SK-N-SH (cell line): Measurements from ENCODE around the gene PLIN4. TPM values are rescaled to one million over a fixed set of nuclear protein-coding genes. Genes with fewer than 3 reads are reported as not detected.

Experiments used
- CTCF ChIA-PET: fragments of 300-600, 350-600 bp; formaldehyde crosslinking; extraction: SDS; loops from one replicate; lab custom pipeline; 2021; lab: Yijun Ruan, JAX
- POLR2A ChIA-PET: fragments of 350-600 bp; sonication (Branson Sonifier 250); formaldehyde crosslinking; extraction: SDS; loops from one replicate; lab custom pipeline; 2020; ENCODE audit warnings: antibody characterized with exemption, inconsistent platforms; lab: Yijun Ruan, JAX
- DNase-seq: peaks from one replicate; pipeline ENCODE4 v3.0.0; 2012
- H2AFZ ChIP-seq: fragments of 200-600 bp; sonication (generic); 2 replicates; pipeline ENCODE4 v1.8.1; 2016; ENCODE audit warnings: antibody characterized with exemption, mild to moderate bottlenecking, low read depth
- H3F3A ChIP-seq: fragments of 200-600 bp; sonication (generic); replicated peaks from 2 replicates; pipeline ENCODE3; 2016; ENCODE audit warnings: antibody characterized with exemption, mild to moderate bottlenecking; ENCODE audit not compliant: insufficient read depth
- H3K27ac ChIP-seq, 2 experiments: fragments of 200-500 bp in 1 of 2; fragments of 200-600 bp in 1 of 2; sonication (Bioruptor generic) in 1 of 2; sonication (generic), shearing (Covaris generic) in 1 of 2; 2 replicates each; pipeline versions ENCODE4 v1.5.1 to v1.6.1; 2014 to 2016; ENCODE audit warnings: low read depth in 2 of 2, inconsistent platforms in 1 of 2, low read length in 1 of 2, mild to moderate bottlenecking in 1 of 2, mixed read lengths in 1 of 2
- H3K27me3 ChIP-seq: fragments of 200-600 bp; sonication (generic), shearing (Covaris generic); 2 replicates; pipeline ENCODE4 v1.6.1; 2016; ENCODE audit warnings: mixed run types; ENCODE audit not compliant: insufficient read depth
- H3K36me3 ChIP-seq, 2 experiments: fragments of 200-500 bp in 1 of 2; fragments of 200-600 bp in 1 of 2; sonication (Bioruptor generic) in 1 of 2; sonication (generic) in 1 of 2; replicated peaks in 1 of 2; 2 replicates each; pipeline versions ENCODE3 to v1.5.1; 2014 to 2016; ENCODE audit warnings: low read length in 1 of 2, mild to moderate bottlenecking in 1 of 2; ENCODE audit not compliant: insufficient read depth in 2 of 2, control insufficient read depth in 1 of 2
- H3K4me1 ChIP-seq, 2 experiments: fragments of 200-500 bp in 1 of 2; fragments of 200-600 bp in 1 of 2; sonication (Bioruptor generic) in 1 of 2; sonication (generic), shearing (Covaris generic) in 1 of 2; 2 replicates each; pipeline versions ENCODE4 v1.5.1 to v1.6.1; 2014 to 2016; ENCODE audit warnings: low read depth in 1 of 2, low read length in 1 of 2, mixed run types in 1 of 2; ENCODE audit not compliant: insufficient read depth in 2 of 2, control insufficient read depth in 1 of 2
- H3K4me2 ChIP-seq: fragments of 200-600 bp; sonication (generic), shearing (Covaris generic); 2 replicates; pipeline ENCODE4 v1.6.1; 2017; ENCODE audit warnings: mixed run types
- H3K4me3 ChIP-seq, 2 experiments: fragments of 200-500 bp in 1 of 2; fragments of 200-600 bp in 1 of 2; sonication (Bioruptor generic) in 1 of 2; sonication (generic), shearing (Covaris generic) in 1 of 2; 2 replicates each; pipeline versions ENCODE4 v1.5.1 to v1.8.1; 2014 to 2016; ENCODE audit warnings: low read depth in 2 of 2, inconsistent platforms in 1 of 2, low read length in 1 of 2, mild to moderate bottlenecking in 1 of 2, mixed read lengths in 1 of 2, moderate library complexity in 1 of 2
- H3K79me2 ChIP-seq: fragments of 200-600 bp; sonication (generic); 2 replicates; pipeline ENCODE4 v1.8.1; 2017; ENCODE audit warnings: mild to moderate bottlenecking; ENCODE audit not compliant: insufficient read depth
- H3K9ac ChIP-seq: fragments of 200-600 bp; sonication (generic); 2 replicates; pipeline ENCODE4 v1.6.1; 2017; ENCODE audit warnings: mixed run types
- H3K9me2 ChIP-seq: fragments of 200-600 bp; sonication (generic); 2 replicates; pipeline ENCODE4 v1.6.1; 2017; ENCODE audit warnings: mixed run types
- H3K9me3 ChIP-seq: fragments of 200-600 bp; sonication (generic); 2 replicates; pipeline ENCODE4 v1.6.1; 2017; ENCODE audit warnings: mixed run types, mild to moderate bottlenecking, moderate library complexity
- H4K20me1 ChIP-seq: fragments of 200-600 bp; sonication (generic); 2 replicates; pipeline ENCODE4 v1.6.1; 2017; ENCODE audit warnings: mild to moderate bottlenecking, mixed run types; ENCODE audit not compliant: insufficient read depth
- ELF1 ChIP-seq: IDR thresholded peaks from 2 replicates; pipeline ENCODE4 v1.4.0; 2012
- EP300 ChIP-seq, 2 experiments: IDR thresholded peaks; 2 replicates each; pipeline versions ENCODE4 v1.4.0 to v1.6.1; 2012; ENCODE audit warnings: borderline replicate concordance in 1 of 2, low read depth in 1 of 2, low read length in 1 of 2
- EZH2phosphoT487 ChIP-seq: fragments of 200-600 bp; sonication (generic); IDR thresholded peaks from 2 replicates; pipeline ENCODE4 v1.6.1; 2017; ENCODE audit warnings: low read depth, mixed run types, mild to moderate bottlenecking, antibody characterized with exemption, moderate library complexity, borderline replicate concordance
- FOSL2 ChIP-seq: IDR thresholded peaks from 2 replicates; pipeline ENCODE4 v1.4.0; 2012; ENCODE audit warnings: low read depth, mild to moderate bottlenecking, moderate library complexity, borderline replicate concordance
- FOXJ3 ChIP-seq: sonication (generic); formaldehyde crosslinking; IDR thresholded peaks from 2 replicates; pipeline ENCODE4 v1.5.1; 2020; ENCODE audit warnings: mild to moderate bottlenecking, missing genetic modification reagents
- GABPA ChIP-seq: IDR thresholded peaks from 2 replicates; pipeline ENCODE4 v1.4.0; 2012; ENCODE audit warnings: low read depth, mild to moderate bottlenecking
- GATA2 ChIP-seq: sonication (generic); formaldehyde crosslinking; IDR thresholded peaks from 2 replicates; pipeline ENCODE4 v1.5.0; 2020; ENCODE audit warnings: mild to moderate bottlenecking, missing genetic modification reagents
- JUND ChIP-seq: IDR thresholded peaks from 2 replicates; pipeline ENCODE4 v1.4.0; 2012
- MEF2A ChIP-seq: IDR thresholded peaks from 2 replicates; pipeline ENCODE4 v1.4.0; 2012; ENCODE audit warnings: low read depth, borderline replicate concordance
- MXI1 ChIP-seq: IDR thresholded peaks from 2 replicates; pipeline ENCODE4 v1.6.1; 2012; ENCODE audit warnings: mild to moderate bottlenecking, low read depth, low read length, improper control_type of control experiment
- NRF1 ChIP-seq: IDR thresholded peaks from 2 replicates; pipeline ENCODE4 v1.6.1; 2012; ENCODE audit warnings: low read depth, mild to moderate bottlenecking, low read length
- PBX3 ChIP-seq: IDR thresholded peaks from 2 replicates; pipeline ENCODE4; 2012
- RAD21 ChIP-seq: IDR thresholded peaks from 2 replicates; pipeline ENCODE4 v1.6.1; 2012; ENCODE audit warnings: mild to moderate bottlenecking, low read length
- REST ChIP-seq: IDR thresholded peaks from 2 replicates; pipeline ENCODE4 v1.6.1; 2012; ENCODE audit warnings: mild to moderate bottlenecking, low read depth, low read length, moderate library complexity
- RFX5 ChIP-seq: IDR thresholded peaks from 2 replicates; pipeline ENCODE4 v1.6.1; 2012; ENCODE audit warnings: mild to moderate bottlenecking, improper control_type of control experiment, low read length
- SIN3A ChIP-seq: IDR thresholded peaks from 2 replicates; pipeline ENCODE4 v1.6.1; 2012; ENCODE audit warnings: low read depth, mild to moderate bottlenecking, low read length, moderate library complexity, borderline replicate concordance
- TCF12 ChIP-seq: IDR thresholded peaks from 2 replicates; pipeline ENCODE4 v1.4.0; 2012
- TEAD4 ChIP-seq: IDR thresholded peaks from 2 replicates; pipeline ENCODE4 v1.4.0; 2012; ENCODE audit warnings: mild to moderate bottlenecking, borderline replicate concordance; ENCODE audit not compliant: insufficient read depth
- YY1 ChIP-seq: IDR thresholded peaks from 2 replicates; pipeline ENCODE4 v1.4.0; 2012; ENCODE audit warnings: low read depth, mild to moderate bottlenecking
- ZBTB33 ChIP-seq: IDR thresholded peaks from 2 replicates; pipeline ENCODE4 v1.4.0; 2012; ENCODE audit warnings: low read depth, borderline replicate concordance
- WGBS: methylation state at CpG from one replicate; pipeline ENCODE4 v1.1.6; 2017; ENCODE audit warnings: low lambda C conversion rate; 5-methylcytosine and 5-hydroxymethylcytosine counted together
- polyA plus RNA-seq, 3 experiments: library from polyadenylated mRNA; depleted of rRNA; stranded (reverse); fragments of >200 nt; gene quantifications; 2 replicates each; pipeline ENCODE4 v1.2.3, GENCODE V29; 2012

PLIN4 gene
- polyA plus RNA-seq, 1 of the 3 experiments (the other 2 are of a cell fraction), result 0.07 TPM

- Histone ChIP-seq H3F3A (peaks cover 11% of the 10 kb centered on the region), H3K36me3 (peaks cover 18 to 19% of the 10 kb centered on the region in 2 experiments), H4K20me1 (no peaks in the 10 kb centered on the region), H3K4me2 (peak overlapping the region; percentile 99), H3K27ac (peak overlapping the region; percentile 45 to 53; a peak in 2 of 4 replicates), H3K79me2 (peaks cover 58% of the 10 kb centered on the region), H3K4me3 (peak overlapping the region; percentile 88 to 92), H2AFZ (no peak overlapping the region), H3K9ac (peak overlapping the region; percentile 88), H3K9me3 (no peaks in the 10 kb centered on the region), H3K9me2 (no peaks in the 10 kb centered on the region), H3K27me3 (no peaks in the 10 kb centered on the region), H3K4me1 (peaks cover 3 to 21% of the 10 kb centered on the region in 2 experiments; a peak in 1 of 4 replicates)
- peak; percentile 16 for DNase-seq
- TF ChIP-seq REST (no peak), MEF2A (no peak), ELF1 (no peak), EP300 (IDR thresholded peaks at IDR 0.05; ENCODE audit: borderline replicate concordance in 1 of 2, low read depth in 1 of 2, low read length in 1 of 2) (no peak), MXI1 (no peak), FOXJ3 (CRISPR knock-in tag) (no peak), ZBTB33 (no peak), GABPA (no peak), JUND (no peak), SIN3A (no peak), TCF12 (no peak), RFX5 (no peak), PBX3 (no peak), RAD21 (no peak), GATA2 (no peak), YY1 (no peak), TEAD4 (no peak), EZH2phosphoT487 (no peak), NRF1 (no peak), FOSL2 (no peak)
- ChIA-PET POLR2A (no interaction called here), CTCF (no interaction called here)
- WGBS, result 6% methylated on average over 17 of the region's 25 CpGs
Observed at GRCh38 chr19:4473011-4473762, 45.1 kb downstream of the PLIN4 start.
